GM18505 (cell line): Measurements from ENCODE around the gene APBB1IP.
"Not testable (repeated sequence)": the region's sequence is repeated elsewhere in the genome, so short reads cannot be mapped to it uniquely, and the experiment has no call there.

Source experiments
- ATAC-seq: cut with Tn5 transposase; IDR thresholded peaks from one replicate; pipeline ENCODE4 v1.9.1; 2021; ENCODE audit not compliant: unreplicated experiment
- POLR2A ChIP-seq: IDR thresholded peaks from 4 replicates; pipeline ENCODE4 v1.6.1; 2011; ENCODE audit warnings: borderline replicate concordance; ENCODE audit not compliant: insufficient read depth, insufficient read length; ENCODE audit errors: extremely low read depth

APBB1IP gene

GRCh38 chr10:26556748-26557640 is 118.9 kb downstream of the APBB1IP start:
- TF ChIP-seq POLR2A, result no peak
- ATAC-seq, result no peak

GRCh38 chr10:26557641-26558014 is 119.5 kb downstream of the APBB1IP start:
- TF ChIP-seq POLR2A, result no peak
- ATAC-seq, result no peak

GRCh38 chr10:26566525-26567350 is 128.6 kb downstream of the APBB1IP start:
- no peak for TF ChIP-seq POLR2A
- ATAC-seq, result no peak

- no peak for ATAC-seq
- no peak for TF ChIP-seq POLR2A
These were observed 129.2 kb downstream of the APBB1IP start for GRCh38 chr10:26567351-26567721.

- ATAC-seq, result no peak
- TF ChIP-seq POLR2A, result no peak
These were observed 133.5 kb downstream of the APBB1IP start for GRCh38 chr10:26571655-26572054.

- TF ChIP-seq POLR2A, result no peak
- ATAC-seq, result no peak
These were observed 135.5 kb downstream of the APBB1IP start for GRCh38 chr10:26573674-26574073.

GRCh38 chr10:26574783-26575182 is 136.6 kb downstream of the APBB1IP start:
- TF ChIP-seq POLR2A, result no peak
- peak; percentile 61 for ATAC-seq

- ATAC-seq, result not testable (repeated sequence)
These were observed 140.2 kb downstream of the APBB1IP start for GRCh38 chr10:26578371-26578770.

- TF ChIP-seq POLR2A, result no peak
- ATAC-seq, result no peak
These were observed 141.3 kb downstream of the APBB1IP start for GRCh38 chr10:26579256-26580063.

GRCh38 chr10:26586211-26586610 is 148.1 kb downstream of the APBB1IP start:
- ATAC-seq, result no peak

GRCh38 chr10:26588611-26589010 is 150.5 kb downstream of the APBB1IP start:
- ATAC-seq, result no peak
- no peak for TF ChIP-seq POLR2A

More at GRCh38 chr10:26586211-26586610, 148.1 kb downstream of the APBB1IP start:
- no peak for TF ChIP-seq POLR2A

GRCh38 chr10:26589813-26590212 is 151.7 kb downstream of the APBB1IP start:
- not testable (repeated sequence) for ATAC-seq

- ATAC-seq, result no peak
- no peak for TF ChIP-seq POLR2A
These were observed 155.8 kb downstream of the APBB1IP start for GRCh38 chr10:26593896-26594295.

GRCh38 chr10:26603283-26603682 is 165.1 kb downstream of the APBB1IP start:
- not testable (repeated sequence) for ATAC-seq

GRCh38 chr10:26604320-26605093 is 166.4 kb downstream of the APBB1IP start:
- not testable (repeated sequence) for ATAC-seq

- not testable (repeated sequence) for ATAC-seq
These were observed 168.3 kb downstream of the APBB1IP start for GRCh38 chr10:26606389-26606877.
